K562 (cell line): Measurements from ENCODE around the gene C1orf198. TPM values are rescaled to one million over a fixed set of nuclear protein-coding genes. Genes with fewer than 3 reads are reported as not detected.

Experiments
- ATAC-seq: fragments of 200-7000 bp; cut with Tn5 transposase; 3 replicates; pipeline ENCODE4 v1.9.1; 2020; ENCODE audit warnings: moderate library complexity
- BruUV-seq: library from RNA; stranded (reverse); fragments of 400-500 nt; replicated peaks from 2 replicates; lab custom pipeline; 2021; lab: Mats Ljungman, UMichigan
- CTCF ChIA-PET: fragments of 300-600 bp; formaldehyde crosslinking; extraction: SDS; loops from one replicate; lab custom pipeline; 2021; ENCODE audit warnings: low intra/inter-chr PET ratio; lab: Yijun Ruan, JAX
- POLR2A ChIA-PET: fragments of 300-600, 350-650 bp; sonication (Branson Sonifier 250); formaldehyde crosslinking; extraction: SDS; loops from one replicate; lab custom pipeline; 2021; ENCODE audit warnings: antibody characterized with exemption, inconsistent platforms; lab: Yijun Ruan, JAX
- DNase-seq, 4 experiments: peaks; one replicate each; pipeline versions ENCODE4 v3.0.0 to v3.0.0-alpha.2; 2011 to 2018; ENCODE audit warnings: low spot score in 3 of 4, mixed read lengths in 3 of 4; ENCODE audit errors: extremely low read depth in 1 of 4
- FAIRE-seq: peaks from 2 replicates; lab custom pipeline; 2011; peaks lifted over from hg19 to GRCh38; lab: Jason Lieb, UNC
- H2AFZ ChIP-seq: 2 replicates; pipeline ENCODE4 v1.6.0; 2011; ENCODE audit warnings: low read depth, low read length, control low read depth, inconsistent platforms
- H3K27ac ChIP-seq: fragments of 200-600 bp; 3 replicates; pipeline ENCODE4 v1.8.0; 2011; ENCODE audit warnings: low read depth, mild to moderate bottlenecking, control low read depth, inconsistent platforms, low read length, moderate library complexity, mixed read lengths; ENCODE audit errors: extremely low read depth
- H3K27me3 ChIP-seq, 2 experiments: fragments of 300-600 bp in 1 of 2; 2 replicates in 1 of 2; 3 replicates in 1 of 2; pipeline versions ENCODE4 v1.6.0 to v1.8.0; 2011; ENCODE audit warnings: inconsistent platforms in 2 of 2, low read length in 2 of 2, mild to moderate bottlenecking in 1 of 2, mixed read lengths in 1 of 2, moderate library complexity in 1 of 2; ENCODE audit not compliant: control insufficient read depth in 2 of 2, insufficient read depth in 2 of 2
- H3K36me3 ChIP-seq: fragments of 300-600 bp; 3 replicates; pipeline ENCODE4 v1.8.0; 2011; ENCODE audit warnings: mild to moderate bottlenecking, low read length, inconsistent platforms; ENCODE audit not compliant: control insufficient read depth, insufficient read depth
- H3K4me1 ChIP-seq, 2 experiments: fragments of 200-600 bp in 1 of 2; replicated peaks in 1 of 2; 2 replicates in 1 of 2; 3 replicates in 1 of 2; pipeline versions ENCODE4 v1.5.1 to v1.8.0; 2011; ENCODE audit warnings: inconsistent platforms in 2 of 2, low read length in 2 of 2, mild to moderate bottlenecking in 1 of 2, mixed read lengths in 1 of 2, moderate library complexity in 1 of 2; ENCODE audit not compliant: control insufficient read depth in 2 of 2, insufficient read depth in 2 of 2
- H3K4me2 ChIP-seq: 2 replicates; pipeline ENCODE4 v1.6.1; 2011; ENCODE audit warnings: low read length, control low read depth, inconsistent platforms, mixed read lengths; ENCODE audit not compliant: insufficient read depth
- H3K4me3 ChIP-seq: fragments of 200-600 bp; sonication (generic), shearing (Covaris generic); 2 replicates; pipeline ENCODE4 v1.5.1; 2016; ENCODE audit warnings: control low read depth, inconsistent platforms
- H3K79me2 ChIP-seq: fragments of 200-600 bp; 3 replicates; pipeline ENCODE4 v1.8.0; 2011; ENCODE audit warnings: low read length, inconsistent platforms; ENCODE audit not compliant: control insufficient read depth, insufficient read depth
- H3K9ac ChIP-seq, 2 experiments: 2 replicates each; pipeline versions ENCODE4 v1.6.0 to v1.6.1; 2011; ENCODE audit warnings: low read depth in 2 of 2, low read length in 2 of 2, control low read depth in 1 of 2, inconsistent platforms in 1 of 2, mild to moderate bottlenecking in 1 of 2, mixed read lengths in 1 of 2; ENCODE audit not compliant: insufficient read depth in 1 of 2
- H3K9me1 ChIP-seq: one replicate; pipeline ENCODE4 v1.6.0; 2011; ENCODE audit warnings: inconsistent platforms, mild to moderate bottlenecking, low read length, moderate library complexity; ENCODE audit not compliant: control insufficient read depth, insufficient read depth
- H3K9me3 ChIP-seq: replicated peaks from 2 replicates; pipeline ENCODE4 v1.5.1; 2011; ENCODE audit warnings: low read depth, low read length, inconsistent platforms; ENCODE audit not compliant: control insufficient read depth, insufficient read depth
- H4K20me1 ChIP-seq: replicated peaks from 2 replicates; pipeline ENCODE4 v1.6.1; 2011; ENCODE audit warnings: low read length, inconsistent platforms, mixed read lengths; ENCODE audit not compliant: control insufficient read depth, insufficient read depth
- CTBP1 ChIP-seq: fragments of 450-650 bp; IDR thresholded peaks from 2 replicates; pipeline ENCODE4 v1.6.1; 2016; ENCODE audit warnings: borderline replicate concordance
- DPF2 ChIP-seq: fragments of 450-650 bp; IDR thresholded peaks from 2 replicates; pipeline ENCODE4 v1.6.1; 2016
- ERF ChIP-seq: fragments of 450-650 bp; formaldehyde crosslinking; IDR thresholded peaks from 2 replicates; pipeline ENCODE4 v1.4.0; 2020; ENCODE audit warnings: mild to moderate bottlenecking, mixed read lengths
- NFXL1 ChIP-seq: fragments of 450-650 bp; formaldehyde crosslinking; IDR thresholded peaks from 2 replicates; pipeline ENCODE4 v1.4.0; 2021; ENCODE audit warnings: mild to moderate bottlenecking
- TOE1 ChIP-seq, 2 experiments: fragments of 450-650 bp in 1 of 2; sonication (generic) in 1 of 2; formaldehyde crosslinking in 1 of 2; IDR thresholded peaks; 2 replicates each; pipeline versions ENCODE4 v1.7.1 to v1.8.0; 2016 to 2022; ENCODE audit warnings: borderline replicate concordance in 2 of 2, mild to moderate bottlenecking in 2 of 2, antibody characterized with exemption in 1 of 2, inconsistent platforms in 1 of 2, low read depth in 1 of 2, missing genetic modification reagents in 1 of 2, moderate library complexity in 1 of 2
- WGBS: fragments of 100-300 bp; shearing (Covaris generic); methylation state at CpG from one replicate; pipeline ENCODE4 v1.1.6; 2016; ENCODE audit warnings: low coverage, mixed read lengths; ENCODE audit not compliant: insufficient coverage; ENCODE audit errors: missing lambda C conversion rate; 5-methylcytosine and 5-hydroxymethylcytosine counted together
- in situ Hi-C: fragments of 300-500 bp; cut with MboI; formaldehyde crosslinking; loops from 4 replicates; pipeline ENCODE4 v1.15.0; 2018; ENCODE audit warnings: inconsistent platforms, mixed read lengths
- intact Hi-C: fragments of 100-400 bp; cut with micrococcal nuclease; formaldehyde crosslinking; loops from 2 replicates; pipeline ENCODE4 v1.14.2; 2022
- polyA plus RNA-seq, 8 experiments: library from polyadenylated mRNA; depleted of rRNA in 4 of 8; stranded (reverse) in 5 of 8; unstranded in 3 of 8; fragments of >200 nt; fragmentation: Nextera tagmentation in 2 of 8; fragmentation: Illumina TruSeq in 1 of 8; extraction: Ambion mirVana in 2 of 8; extraction: Trizol in 1 of 8; gene quantifications; 2 replicates each; pipeline versions ENCODE4 v1.2.1 to v1.2.3, GENCODE V29; 2011 to 2014; ENCODE audit warnings: inconsistent platforms in 1 of 8, missing spikeins in 1 of 8
- total RNA-seq, 7 experiments: library from RNA; depleted of rRNA in 6 of 7; stranded (reverse); fragments of >200 nt in 6 of 7; fragmentation: Illumina TruSeq in 2 of 7; extraction: Trizol in 2 of 7; gene quantifications; 2 replicates each; pipeline versions ENCODE4 v1.2.1 to v1.2.3, GENCODE V29; 2011 to 2021; ENCODE audit warnings: low replicate concordance in 1 of 7
- TF ChIP-seq, protein P1 (sequence below): sonication (generic); formaldehyde crosslinking; IDR thresholded peaks from 2 replicates; pipeline ENCODE4 v1.4.0; 2020; ENCODE audit warnings: mild to moderate bottlenecking, missing genetic modification reagents
- TF ChIP-seq, protein P2 (sequence below): sonication (generic); formaldehyde crosslinking; IDR thresholded peaks from 2 replicates; pipeline ENCODE4 v1.8.1; 2023; ENCODE audit warnings: mild to moderate bottlenecking, missing genetic modification reagents

The C1orf198 gene
- total and polyA plus RNA-seq, 9 of the 15 experiments (the other 6 are each of a cell fraction or from before 2014, with no cell fraction given), result 2.0 to 15.1 (median 10.4) TPM

DNA sequence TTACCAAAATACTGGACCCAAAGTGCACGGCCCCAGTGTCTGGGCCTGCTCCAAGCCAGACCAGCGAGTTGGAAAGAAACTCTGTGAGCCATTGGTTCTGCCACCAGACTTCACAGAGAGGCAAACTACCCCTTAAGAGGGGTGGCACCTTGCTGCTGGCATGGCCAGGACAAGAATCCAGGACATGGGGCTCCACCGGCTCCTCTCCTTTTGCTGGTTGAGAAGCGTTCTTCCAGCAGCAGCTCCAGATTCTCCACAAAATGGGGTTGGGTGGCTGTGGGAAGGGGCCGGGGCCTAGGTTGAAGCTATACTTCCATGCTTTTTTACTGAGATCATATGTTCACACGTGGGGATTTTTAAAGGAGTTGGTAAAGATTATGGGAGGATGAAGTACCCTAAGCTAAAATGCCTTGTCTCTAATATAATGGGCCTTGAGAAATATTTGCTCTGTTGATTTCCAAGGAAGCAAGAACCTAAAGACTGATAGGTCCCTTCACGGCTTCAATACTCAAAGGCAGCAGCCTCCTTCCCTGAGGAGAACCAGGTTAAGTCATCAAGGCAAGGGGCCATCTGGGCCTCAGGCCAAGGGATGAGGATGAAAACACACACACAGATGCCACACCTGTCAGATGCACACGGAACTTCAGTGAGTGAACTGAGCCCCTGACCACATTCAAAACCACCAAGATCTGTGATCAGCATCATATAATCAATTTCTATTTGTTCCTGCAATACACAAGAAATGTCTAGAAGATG lies 3.1 kb downstream of the C1orf198 start:
- DNase-seq, result no peak
- H3K9me3 ChIP-seq, result no peaks in the 10 kb centered on the region
- no peaks in the 10 kb centered on the region for H4K20me1 ChIP-seq
- no peaks in the 10 kb centered on the region for H3K27me3 ChIP-seq
- H3K36me3 ChIP-seq, result no peaks in the 10 kb centered on the region
- no peak for TF ChIP-seq ERF (CRISPR knock-in tag)
- TF ChIP-seq, protein P1, sequence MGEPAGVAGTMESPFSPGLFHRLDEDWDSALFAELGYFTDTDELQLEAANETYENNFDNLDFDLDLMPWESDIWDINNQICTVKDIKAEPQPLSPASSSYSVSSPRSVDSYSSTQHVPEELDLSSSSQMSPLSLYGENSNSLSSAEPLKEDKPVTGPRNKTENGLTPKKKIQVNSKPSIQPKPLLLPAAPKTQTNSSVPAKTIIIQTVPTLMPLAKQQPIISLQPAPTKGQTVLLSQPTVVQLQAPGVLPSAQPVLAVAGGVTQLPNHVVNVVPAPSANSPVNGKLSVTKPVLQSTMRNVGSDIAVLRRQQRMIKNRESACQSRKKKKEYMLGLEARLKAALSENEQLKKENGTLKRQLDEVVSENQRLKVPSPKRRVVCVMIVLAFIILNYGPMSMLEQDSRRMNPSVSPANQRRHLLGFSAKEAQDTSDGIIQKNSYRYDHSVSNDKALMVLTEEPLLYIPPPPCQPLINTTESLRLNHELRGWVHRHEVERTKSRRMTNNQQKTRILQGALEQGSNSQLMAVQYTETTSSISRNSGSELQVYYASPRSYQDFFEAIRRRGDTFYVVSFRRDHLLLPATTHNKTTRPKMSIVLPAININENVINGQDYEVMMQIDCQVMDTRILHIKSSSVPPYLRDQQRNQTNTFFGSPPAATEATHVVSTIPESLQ (CRISPR knock-in tag), result no peak
- no peak for TF ChIP-seq TOE1 (IDR thresholded peaks at IDR 0.05; ENCODE audit: borderline replicate concordance)
- TF ChIP-seq TOE1 (CRISPR knock-in tag; IDR thresholded peaks at IDR 0.05; ENCODE audit: borderline replicate concordance, low read depth), result no peak
- no peak for TF ChIP-seq DPF2
- no peak for TF ChIP-seq CTBP1
- TF ChIP-seq NFXL1, result no peak
- TF ChIP-seq, protein P2, sequence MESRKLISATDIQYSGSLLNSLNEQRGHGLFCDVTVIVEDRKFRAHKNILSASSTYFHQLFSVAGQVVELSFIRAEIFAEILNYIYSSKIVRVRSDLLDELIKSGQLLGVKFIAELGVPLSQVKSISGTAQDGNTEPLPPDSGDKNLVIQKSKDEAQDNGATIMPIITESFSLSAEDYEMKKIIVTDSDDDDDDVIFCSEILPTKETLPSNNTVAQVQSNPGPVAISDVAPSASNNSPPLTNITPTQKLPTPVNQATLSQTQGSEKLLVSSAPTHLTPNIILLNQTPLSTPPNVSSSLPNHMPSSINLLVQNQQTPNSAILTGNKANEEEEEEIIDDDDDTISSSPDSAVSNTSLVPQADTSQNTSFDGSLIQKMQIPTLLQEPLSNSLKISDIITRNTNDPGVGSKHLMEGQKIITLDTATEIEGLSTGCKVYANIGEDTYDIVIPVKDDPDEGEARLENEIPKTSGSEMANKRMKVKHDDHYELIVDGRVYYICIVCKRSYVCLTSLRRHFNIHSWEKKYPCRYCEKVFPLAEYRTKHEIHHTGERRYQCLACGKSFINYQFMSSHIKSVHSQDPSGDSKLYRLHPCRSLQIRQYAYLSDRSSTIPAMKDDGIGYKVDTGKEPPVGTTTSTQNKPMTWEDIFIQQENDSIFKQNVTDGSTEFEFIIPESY (CRISPR knock-in tag), result no peak
- no TSS peak for BruUV-seq
- H2AFZ ChIP-seq, result no peak overlapping the region
- peaks cover 18 to 27% of the 10 kb centered on the region in 2 experiments; a peak in 4 of 5 replicates for H3K4me1 ChIP-seq
- no peak overlapping the region for H3K4me3 ChIP-seq
- intact Hi-C loops (loop anchor here (5.0 to 10.0 kb wide), 2 partner anchors 112 to 220 kb away; partner anchors contain the start of genes ARV1, COG2 and TTC13), in situ Hi-C loops (no loop called here)
- 60% methylated on average over 8 of the region's 8 CpGs for WGBS
- no peak overlapping the region for H3K27ac ChIP-seq
- peaks cover 4% of the 10 kb centered on the region; the same call in 1 of the 3 replicates for H3K79me2 ChIP-seq
- ATAC-seq, result no peak
- no peak overlapping the region for H3K9ac ChIP-seq
- no peak for FAIRE-seq
- CTCF ChIA-PET, result no interaction called here
- no peak overlapping the region for H3K4me2 ChIP-seq
- H3K9me1 ChIP-seq, result peaks cover 3% of the 10 kb centered on the region
- POLR2A ChIA-PET, result interaction anchor here (0.7 to 1.2 kb wide), 3 partner anchors 9 to 329 kb away, joined by 3 read pairs; no protein-coding TSS in a partner anchor
